Panc1 (cell line): ENCODE results near the gene COA5.

Experiments
- POLR2AphosphoS5 ChIP-seq: IDR thresholded peaks from 2 replicates; pipeline ENCODE4 v1.6.1; 2012; ENCODE audit warnings: mild to moderate bottlenecking, low read depth, low read length, moderate library complexity
- TF ChIP-seq, protein P1 (sequence below): fragments of 450-650 bp; IDR thresholded peaks from 2 replicates; pipeline ENCODE4 v1.5.1; 2017; ENCODE audit warnings: mild to moderate bottlenecking

- TF ChIP-seq, protein P1, sequence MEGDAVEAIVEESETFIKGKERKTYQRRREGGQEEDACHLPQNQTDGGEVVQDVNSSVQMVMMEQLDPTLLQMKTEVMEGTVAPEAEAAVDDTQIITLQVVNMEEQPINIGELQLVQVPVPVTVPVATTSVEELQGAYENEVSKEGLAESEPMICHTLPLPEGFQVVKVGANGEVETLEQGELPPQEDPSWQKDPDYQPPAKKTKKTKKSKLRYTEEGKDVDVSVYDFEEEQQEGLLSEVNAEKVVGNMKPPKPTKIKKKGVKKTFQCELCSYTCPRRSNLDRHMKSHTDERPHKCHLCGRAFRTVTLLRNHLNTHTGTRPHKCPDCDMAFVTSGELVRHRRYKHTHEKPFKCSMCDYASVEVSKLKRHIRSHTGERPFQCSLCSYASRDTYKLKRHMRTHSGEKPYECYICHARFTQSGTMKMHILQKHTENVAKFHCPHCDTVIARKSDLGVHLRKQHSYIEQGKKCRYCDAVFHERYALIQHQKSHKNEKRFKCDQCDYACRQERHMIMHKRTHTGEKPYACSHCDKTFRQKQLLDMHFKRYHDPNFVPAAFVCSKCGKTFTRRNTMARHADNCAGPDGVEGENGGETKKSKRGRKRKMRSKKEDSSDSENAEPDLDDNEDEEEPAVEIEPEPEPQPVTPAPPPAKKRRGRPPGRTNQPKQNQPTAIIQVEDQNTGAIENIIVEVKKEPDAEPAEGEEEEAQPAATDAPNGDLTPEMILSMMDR, result no peak
- no peak for TF ChIP-seq POLR2AphosphoS5
Measured at GRCh38 chr2:98558852-98559530, 49.3 kb downstream of the COA5 start.
